ENCODE data around the gene RPL38. TPM values are rescaled to one million over a fixed set of nuclear protein-coding genes. Genes with fewer than 3 reads are reported as not detected.

The RPL38 gene
- total RNA-seq, 1 donor from 2014 or later: 625 TPM

DNA sequence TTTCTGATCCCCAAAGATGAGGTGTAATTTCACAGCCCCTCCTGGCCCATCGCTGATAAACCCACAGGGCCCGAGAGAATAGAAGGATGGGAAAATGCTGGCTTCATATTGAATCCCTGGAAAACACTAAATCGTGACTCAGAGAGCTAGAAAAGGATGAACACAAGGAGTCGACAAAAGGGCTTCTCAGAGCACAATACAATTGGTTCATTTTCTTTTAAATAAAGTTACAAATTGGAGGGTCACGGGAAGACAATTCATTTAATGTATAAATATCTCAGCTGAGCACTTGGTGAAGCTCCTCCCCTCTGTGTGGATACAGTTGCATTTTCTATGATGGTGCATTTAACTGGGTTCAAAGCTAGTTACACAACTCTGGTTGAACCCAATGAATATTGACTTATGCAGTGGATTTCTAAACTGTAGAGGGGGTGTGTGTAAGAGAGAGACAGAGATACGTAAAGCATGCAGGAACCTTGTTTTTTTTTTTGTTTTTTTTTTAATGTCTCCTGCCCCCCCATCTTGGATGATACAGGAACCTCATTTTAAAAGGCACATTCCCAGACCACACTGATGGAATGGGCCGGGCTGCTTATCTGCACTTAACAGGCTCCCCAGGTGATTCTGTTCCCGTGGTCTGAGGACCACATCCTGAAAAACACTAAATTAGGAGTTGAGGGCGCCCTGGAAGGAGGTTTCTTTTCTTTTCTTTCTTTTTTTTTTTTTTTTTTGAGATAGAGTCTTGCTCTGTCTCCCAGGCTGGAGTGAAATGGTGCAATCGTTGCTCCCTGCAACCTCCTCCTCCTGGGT lies 24.0 kb downstream of the RPL38 start:
- DNase-seq: no peak

DNA sequence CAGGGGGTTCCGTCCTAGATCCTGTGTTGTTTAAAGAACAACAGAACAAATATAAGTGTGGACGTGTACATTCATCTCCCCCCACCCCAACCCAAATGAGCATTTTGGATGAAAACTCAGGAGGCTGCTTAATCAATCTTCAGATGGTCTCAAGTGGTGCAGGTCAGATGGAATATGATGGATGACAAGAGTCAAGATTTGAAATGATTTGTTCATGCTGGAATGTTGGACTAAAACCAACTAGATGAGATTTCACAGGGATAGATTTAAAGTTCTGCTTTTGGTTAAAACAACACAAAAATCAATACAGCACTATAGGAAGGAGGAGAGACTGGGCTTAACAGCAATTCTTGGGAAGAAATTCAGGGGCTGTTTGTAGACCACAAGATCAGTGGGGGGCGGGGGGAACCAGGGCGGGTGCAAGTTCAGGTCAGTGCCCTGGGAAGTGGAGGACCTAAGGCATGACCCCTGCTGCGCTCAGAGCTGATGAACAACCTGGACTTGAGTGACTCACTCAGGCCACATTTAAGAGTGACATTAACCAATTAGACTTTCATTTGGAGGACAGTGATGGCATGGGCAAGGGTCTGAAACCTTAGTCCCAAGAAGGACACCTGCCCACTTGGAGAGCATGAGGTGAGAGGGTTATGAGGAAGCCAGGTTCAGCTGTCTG lies 25.0 kb downstream of the RPL38 start:
- DNase-seq: no peak

DNA sequence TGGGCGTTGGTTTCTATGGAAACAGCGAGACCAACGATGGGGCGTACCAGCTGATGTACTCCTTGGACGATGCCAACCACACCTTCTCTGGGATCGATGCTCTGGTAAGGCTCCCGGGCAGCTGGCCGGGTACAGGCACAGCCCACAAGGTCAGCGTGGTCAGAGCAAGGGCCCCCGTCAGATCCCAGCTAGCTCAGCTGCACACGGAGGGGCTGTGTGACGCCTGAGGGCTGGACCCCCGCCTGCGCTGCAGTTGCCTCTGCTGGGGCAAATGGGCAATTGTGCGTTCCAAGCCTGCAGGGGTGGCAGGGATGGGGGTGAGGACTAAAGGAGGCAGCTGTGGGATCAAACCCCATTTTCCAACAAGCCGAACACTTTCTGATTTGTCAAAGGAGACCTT lies 27.4 kb downstream of the RPL38 start:
- no peak for DNase-seq

DNA sequence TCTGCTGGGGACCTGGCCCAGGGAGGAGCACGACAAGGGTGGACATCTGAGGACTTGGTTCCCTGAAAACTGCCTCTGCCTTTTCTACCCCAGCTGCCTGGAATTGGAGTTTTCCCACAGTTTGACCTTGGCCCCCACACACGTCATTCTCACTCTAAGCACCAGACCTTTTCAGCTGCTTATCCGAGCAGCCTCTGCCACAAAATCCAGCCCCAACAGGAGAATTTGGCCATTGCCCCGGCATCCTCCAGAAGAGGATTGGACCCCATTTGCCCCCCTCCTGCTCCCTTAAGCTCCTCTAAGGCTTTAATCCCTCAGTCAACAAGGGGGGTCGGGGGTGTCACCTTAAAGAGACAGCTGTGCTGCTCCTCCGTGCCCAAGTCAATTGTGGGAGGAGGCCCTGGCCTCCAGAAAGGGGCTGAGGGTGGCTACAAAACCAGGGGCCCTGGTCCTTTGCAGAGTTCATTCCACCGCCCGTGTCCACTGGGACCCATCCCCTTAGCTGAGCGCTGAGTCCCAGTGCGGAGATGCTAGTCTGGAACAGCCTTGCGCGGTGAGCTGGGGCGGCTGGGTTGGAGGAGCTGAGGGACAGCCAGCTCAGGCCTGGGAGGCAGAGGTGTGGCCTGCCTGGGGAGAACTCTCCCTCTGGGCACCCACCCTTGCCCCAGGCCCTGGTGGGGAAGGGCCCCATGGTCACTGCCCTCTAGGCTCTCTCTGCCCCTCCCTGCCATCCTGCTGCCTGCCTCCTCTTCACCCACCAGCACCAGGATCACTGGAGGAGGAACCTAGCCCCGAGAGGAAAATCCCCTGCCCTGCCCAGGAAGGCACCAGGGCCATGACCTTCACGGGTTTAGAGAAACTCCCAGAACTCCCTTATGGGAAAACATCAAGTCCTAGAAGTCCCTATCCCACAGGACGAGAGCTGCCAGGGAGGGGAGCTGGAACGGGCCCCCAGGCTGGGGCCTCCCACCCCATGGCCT lies 28.7 kb downstream of the RPL38 start:
- DNase-seq: no peak

DNA sequence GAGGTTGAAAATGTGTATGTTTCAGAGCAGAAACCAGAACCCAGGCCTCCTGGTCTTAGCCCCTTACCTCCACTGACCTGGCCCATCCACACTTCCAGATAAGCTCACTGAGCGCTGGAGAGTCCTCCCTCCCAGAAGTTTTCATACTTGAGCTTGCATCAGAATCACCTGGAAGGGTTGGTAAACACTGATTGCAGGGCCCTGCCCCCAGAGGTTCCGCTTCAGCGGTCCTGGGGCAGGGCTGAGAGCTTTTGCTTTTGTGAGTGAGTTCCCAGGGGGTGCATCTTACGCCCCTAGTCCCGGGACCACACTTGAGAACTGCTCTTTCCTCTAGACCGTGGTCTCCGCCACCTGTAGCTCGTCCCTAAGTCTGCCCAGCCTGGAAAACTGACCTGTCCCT lies 30.5 kb downstream of the RPL38 start:
- no peak for DNase-seq

DNA sequence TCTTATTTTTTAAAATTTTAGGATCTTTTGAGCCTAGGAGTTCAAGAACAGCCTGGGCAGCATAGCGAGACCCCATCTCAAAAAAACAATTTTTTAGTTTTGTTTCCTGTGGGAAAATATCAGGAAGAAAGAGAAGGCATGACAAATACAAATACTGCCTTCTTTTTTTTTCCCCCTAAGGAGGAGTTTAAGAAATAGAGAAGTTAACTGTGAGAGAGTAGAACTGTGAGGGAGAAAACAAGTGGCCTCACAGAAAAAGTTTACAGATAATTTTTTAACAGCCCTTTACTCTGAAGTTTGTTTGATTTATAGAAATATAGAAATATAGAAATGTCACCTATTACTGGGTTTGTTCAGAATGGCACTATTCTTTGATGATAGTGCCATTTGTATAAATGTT lies 31.0 kb downstream of the RPL38 start:
- DNase-seq: no peak

DNA sequence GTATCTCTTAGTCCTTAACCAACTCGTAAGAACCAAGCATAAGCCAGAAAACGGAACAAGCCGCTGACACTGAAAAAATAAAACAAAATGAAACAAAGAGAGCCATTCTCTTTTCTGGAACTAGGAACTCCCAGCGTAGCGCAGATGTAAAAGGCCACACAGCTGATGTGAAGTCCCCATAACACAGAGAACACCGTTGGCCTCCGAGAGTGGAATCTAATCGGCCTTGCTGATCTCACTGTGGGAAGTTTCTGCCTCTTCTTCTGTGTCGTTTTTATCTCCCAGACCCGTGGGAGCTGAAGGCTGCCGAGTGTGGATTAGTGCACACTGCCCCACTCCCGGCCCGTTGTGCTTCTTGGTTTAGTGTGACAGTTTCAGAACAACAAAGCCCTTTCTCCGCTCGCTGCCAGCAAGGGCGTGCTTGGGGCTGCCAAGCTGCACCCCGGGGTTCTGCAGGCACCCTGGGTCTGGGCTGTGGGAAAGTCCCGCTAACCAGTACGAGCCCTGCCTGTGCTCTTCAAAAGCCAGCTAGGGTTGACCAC lies 31.6 kb downstream of the RPL38 start:
- DNase-seq: no peak

DNA sequence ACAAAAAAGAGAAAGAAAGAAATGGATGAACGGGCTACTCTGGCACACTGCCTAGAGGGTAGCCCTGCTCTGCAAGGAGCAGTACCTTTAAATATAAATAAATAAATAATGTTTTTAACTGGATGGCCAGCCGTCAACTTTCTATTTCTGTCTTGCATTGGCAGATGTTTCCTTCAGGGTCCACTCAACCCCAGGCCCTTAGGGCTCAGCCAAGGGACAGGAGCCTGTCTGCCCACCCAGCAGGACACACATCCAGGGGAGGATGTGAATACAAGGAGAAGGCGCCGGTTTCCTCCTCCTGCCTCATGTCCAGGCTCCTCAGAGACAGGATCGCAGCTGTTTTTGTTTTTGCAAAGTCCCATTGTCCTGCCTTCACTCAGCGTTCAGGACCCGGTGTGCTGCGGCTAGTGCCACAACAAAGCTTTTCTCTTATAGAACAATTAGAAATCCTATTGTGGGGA lies 32.5 kb downstream of the RPL38 start:
- no peak for DNase-seq

DNA sequence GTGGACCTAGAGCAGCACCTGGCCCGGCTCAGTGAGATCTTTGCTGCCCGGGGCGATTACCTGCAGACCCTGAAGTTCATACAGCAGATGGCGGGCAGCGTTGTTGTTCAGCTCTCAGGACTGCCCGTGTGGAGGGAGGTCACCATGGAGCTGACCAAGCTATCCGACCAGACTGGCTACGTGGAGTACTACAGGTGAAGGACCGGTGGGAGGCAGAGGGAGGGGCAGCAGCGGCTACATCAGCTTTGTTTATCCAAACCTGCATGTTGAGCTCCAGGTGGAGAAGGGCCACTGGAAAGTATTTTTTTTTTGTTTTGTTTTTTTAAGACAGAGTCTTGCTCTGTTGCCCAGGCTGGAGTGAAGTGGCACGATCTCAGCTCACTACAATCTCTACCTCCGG lies 33.8 kb downstream of the RPL38 start:
- no peak for DNase-seq

DNA sequence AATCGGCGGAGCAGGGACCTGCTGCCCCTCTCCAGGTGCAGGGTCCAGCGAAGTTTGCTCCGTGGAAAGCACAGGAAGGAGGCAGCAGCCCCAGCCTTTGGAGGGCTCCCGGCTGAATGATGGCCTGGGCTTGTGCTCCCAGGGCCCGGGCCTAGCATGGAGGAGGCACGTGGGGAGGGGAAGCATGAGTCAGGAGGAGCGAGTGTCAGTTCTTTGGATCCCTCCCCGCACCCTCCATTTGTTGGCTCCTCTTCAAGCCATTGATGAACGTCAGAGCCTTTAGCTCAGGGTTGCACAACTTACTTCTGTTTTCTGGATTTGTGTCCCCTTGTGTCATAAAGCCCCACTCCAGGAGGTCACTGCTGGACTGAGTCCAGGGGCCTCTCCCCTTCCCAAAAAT lies 35.7 kb downstream of the RPL38 start:
- DNase-seq: no peak

DNA sequence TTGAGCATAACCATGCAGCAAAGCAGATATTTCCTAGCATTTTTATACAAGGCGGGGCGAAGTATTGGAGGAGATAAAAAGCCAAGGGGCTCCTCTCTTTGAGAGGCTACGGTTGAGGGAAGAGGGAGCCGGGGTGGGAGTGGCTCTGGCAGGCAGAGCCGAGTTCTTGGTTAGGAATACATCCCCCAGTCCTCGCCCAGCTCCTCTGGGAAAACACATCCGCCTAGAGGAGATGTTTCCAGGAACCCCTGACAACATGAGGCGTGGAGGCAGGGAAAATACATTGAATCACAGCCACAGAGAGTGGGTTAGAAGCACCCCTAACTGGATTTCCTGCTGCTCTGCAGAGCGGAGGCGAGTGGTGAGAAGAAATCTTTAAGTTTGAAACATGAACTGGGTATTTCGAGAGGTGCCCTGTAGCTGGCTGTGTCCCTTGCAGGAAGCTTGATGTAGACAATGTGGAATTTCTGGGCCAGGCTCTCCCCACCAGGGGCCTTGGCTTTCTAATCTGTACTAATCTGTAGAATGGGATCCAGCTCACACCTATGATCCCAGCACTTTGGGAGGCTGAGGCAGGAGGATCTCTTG lies 37.2 kb downstream of the RPL38 start:
- no peak for DNase-seq

DNA sequence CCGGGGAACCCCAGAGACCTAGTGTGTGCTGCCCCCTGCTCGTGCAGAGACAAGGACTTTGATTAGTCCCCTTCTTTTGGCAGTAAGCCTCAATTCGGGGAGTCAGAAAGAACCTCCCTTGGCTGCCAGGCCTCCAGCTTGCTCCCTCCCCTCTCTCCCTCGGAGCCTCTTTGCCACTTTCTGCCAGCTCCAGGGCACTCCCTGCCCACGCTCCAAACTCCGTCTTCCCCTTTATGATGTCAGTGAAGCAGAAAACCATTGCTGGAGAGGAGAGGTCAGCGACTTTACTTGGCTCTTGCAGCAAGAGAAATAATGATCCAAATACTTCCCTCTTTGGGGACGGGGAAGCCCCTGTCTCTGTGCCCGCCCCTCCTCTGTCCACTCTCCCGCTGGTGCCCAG lies 38.0 kb downstream of the RPL38 start:
- no peak for DNase-seq

DNA sequence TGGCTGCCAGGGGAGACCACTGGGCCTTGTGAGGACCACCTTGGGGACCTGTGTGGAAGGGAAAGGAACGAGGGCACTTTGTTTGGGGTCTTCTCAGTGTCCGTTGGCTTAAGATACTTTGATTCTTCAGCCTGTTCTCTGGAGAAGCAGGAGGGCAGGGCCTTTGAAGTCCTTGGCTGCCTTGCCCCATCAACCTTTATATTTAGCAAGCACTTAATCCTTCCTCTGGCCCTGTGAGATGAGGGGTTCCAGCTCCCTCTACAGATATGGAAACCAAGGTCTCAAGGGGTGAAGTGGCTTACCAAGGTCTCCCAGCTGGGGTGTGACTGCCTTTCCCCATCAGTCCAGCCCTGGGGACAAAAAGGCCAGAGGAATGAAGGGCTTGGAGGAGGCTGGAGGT lies 38.4 kb downstream of the RPL38 start:
- DNase-seq: no peak

DNA sequence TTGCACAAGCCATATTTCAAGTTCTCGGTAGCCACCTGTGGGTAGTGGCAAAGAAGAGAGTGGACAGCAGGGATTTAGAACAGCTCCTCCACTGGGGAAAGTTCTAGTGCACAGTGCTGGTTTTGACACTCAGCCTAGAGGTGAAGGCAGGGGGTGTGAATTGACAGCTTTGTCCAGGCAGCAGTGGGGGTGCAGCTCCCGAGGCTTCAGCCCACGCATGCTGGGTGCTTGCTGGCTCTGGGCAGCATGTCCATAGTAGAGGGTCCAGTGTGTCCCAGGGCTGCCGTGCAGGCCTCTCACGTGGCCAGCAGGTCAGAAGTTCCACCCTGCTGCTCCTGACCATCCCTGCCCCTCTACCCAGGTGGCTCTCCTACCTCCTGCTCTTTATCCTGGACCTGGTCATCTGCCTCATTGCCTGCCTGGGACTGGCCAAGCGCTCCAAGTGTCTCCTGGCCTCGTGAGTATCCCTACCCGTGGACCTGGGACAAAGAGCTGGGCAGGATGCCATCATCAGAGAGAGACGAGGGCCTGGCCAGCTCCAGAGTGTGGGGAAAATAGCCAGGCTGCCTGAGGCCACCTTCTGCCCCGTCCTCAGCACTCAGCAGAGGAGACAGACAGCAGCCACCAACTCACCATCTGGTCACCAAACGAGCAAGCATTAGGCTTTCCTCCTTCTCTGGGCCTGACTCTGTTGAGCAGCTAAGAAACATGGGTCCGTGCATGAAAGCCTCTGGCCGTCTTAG lies 39.7 kb downstream of the RPL38 start:
- DNase-seq: no peak

DNA sequence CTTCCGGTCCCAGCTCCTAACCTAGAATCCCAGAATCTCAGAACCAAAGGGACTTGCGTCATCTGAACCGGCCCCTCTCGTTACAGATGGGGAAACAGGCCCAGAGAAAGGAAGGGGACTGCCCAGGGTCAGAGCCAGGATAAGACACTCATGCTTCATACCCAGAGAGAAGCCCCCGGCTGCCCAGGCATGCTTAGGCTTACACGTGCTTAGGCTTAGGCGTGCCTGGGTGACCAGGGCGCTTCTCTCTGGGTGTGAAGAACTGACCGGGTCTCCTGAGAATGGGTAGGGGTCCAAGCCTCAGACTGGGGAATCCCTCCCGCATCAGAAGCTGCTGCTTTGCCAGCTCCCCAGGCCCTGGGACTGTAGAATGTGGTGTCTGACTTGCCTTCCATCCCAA lies 40.6 kb downstream of the RPL38 start:
- no peak for DNase-seq

DNA sequence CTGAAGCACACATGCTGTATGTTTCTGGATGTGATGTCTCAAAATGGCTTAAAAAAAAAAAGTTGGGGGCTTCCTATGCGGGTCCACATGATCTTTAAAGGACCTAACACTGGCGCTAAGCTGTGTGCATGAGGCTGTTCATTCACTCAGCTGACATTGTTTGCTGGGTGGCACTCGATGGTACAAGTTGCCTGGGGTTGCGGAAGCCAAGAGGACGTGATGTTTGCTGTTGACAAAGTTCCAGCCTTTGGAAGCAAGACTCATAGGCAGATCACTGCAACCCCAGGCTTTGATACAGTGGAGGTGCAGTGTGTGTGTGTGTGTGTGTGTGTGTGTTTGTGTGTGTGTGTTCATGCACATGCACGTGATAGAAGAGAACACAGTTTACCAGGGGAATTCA lies 41.1 kb downstream of the RPL38 start:
- DNase-seq: no peak

DNA sequence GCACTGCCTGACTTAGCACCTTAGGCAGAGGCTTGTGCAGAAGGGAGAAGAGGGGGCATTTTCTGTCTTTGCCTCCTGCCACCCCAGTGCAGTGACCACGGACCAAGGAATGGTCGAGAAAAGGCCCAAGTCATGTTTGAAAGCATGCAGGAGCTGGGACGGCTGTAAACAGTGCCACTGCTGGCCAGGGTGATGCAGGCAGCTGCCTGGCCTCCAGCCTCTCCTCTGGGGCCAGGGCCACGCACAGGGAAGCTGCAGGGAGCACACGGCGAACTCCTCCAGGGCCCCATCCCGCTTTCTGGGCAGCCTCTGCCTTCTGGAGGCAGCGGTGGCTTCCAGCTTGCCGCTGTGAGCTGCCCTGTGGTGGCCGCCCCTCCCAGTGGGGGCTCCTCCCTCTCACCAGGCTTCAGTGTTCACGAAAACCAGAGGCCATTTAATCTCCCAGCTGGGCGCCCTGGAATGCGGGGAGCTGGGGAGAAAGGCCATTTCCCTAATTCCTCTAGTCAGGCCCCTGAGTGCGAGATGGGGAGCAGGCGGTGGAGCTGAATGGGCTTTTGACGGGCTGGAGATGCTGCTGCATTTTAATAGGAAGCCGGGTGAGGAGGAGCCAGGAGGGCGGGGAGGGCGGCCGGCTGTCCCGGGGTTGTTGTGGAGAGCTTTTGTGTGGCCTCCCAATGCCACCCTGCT lies 41.8 kb downstream of the RPL38 start:
- DNase-seq: no peak

DNA sequence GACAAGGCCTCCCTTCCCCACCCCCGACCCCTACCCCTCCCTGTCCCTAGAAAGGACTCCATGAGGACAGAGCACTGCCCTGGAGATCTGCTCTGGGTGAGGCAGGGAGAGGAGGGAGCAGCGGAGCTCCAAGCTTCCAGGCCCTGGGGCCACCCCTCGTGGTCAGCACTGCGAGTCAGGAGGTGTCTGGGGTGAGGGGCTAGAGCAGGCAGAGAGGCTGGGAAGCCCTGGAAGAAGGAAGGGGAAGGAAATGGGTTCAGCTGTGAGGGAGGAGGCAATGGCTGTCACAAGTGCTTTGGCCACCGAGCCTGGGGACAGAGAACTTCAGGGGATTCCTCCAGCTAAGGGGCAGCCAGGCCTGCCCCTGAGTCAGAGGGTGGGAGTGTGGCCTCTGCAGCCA lies 42.4 kb downstream of the RPL38 start:
- DNase-seq: no peak

DNA sequence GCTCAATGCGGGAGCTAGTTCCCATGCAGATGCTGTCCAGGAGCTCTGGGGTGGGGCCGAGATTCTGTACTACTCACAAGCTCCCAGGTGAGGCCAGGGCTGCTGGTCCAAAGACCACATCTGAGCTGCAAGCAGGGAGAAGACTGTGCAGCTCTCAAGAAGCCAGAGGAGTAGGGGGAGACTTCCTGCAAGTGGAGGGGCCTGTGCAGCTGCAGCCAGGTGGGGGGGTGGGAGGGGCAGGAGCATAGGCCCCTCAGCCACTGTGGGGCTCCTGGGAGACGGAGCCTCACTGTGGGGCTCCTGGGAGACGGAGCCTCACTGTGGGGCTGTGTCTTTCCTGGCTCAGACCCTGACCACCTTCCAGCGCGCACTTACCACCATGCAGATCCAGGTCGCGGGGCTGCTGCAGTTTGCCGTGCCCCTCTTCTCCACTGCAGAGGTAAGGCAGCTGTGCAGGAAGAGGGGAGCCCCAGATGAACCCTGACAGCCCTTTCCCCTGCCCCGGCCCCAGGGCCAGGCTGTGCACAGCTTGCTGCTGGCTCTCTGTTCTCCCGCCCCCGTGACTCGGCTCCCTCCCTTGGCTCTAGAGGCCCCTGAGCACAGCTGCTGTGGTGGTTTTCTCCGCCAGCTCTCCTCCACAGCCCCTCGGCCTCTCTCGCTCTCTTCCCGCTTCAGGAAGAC lies 46.3 kb downstream of the RPL38 start:
- DNase-seq: no peak

DNA sequence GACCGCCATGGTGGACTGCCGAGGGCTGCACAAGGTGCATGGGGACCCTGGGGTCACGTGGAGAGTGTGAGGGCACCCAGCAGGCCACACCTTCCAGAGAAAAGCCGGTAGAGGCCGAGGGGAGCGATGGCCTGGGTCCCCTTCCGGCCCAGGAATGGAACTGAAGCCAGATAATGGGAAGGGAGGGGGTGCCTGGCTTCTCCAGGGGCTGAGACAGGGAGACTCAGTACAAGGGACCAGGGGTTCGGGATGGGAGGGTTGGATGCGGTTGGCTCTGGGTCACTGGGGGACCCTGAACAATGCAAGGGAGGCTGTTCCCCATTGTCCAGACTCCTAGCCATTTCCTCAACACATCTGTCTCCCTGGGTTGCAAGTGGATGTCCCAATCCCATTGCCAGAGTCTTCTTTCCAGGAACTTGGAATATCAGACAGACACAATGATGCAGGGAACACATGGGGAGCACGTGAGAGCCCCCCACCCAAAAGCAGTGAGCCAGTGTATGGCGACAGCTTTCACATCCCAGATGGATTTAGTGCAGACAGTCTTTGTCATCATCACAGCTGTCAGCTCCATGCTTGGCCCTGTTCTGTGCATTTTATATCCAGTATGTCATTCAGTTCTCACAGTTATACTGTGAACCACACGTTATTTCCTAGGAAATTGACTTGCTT lies 47.0 kb downstream of the RPL38 start:
- DNase-seq: no peak
